Stomach (tissue), 9 donors: ENCODE results near the gene HIP1. TPM values are rescaled to one million over a fixed set of nuclear protein-coding genes. Genes with fewer than 3 reads are reported as not detected.

ENCODE experiments used
- DNase-seq, 2 donors: peaks; one replicate each; pipeline versions ENCODE4 v3.0.0 to v3.0.0-alpha.2; 2013 to 2019
- H3K27ac ChIP-seq, 5 donors: fragments of 200-600 bp in 4 of 5; sonication (generic) in 4 of 5; one replicate each; pipeline ENCODE4 v1.5.1; 2013 to 2019; ENCODE audit warnings: mild to moderate bottlenecking in 1 of 5, moderate library complexity in 1 of 5
- H3K27me3 ChIP-seq, 3 donors: fragments of 200-600 bp; sonication (generic); one replicate each; pipeline ENCODE4 v1.5.1; 2017 to 2019; ENCODE audit warnings: mixed run types in 1 of 3
- H3K36me3 ChIP-seq, 4 donors: fragments of 200-600 bp; sonication (generic); 1 replicate in 3 of 4; 2 replicates in 1 of 4; pipeline ENCODE4 v1.5.1; 2016 to 2019
- H3K4me1 ChIP-seq, 4 donors: fragments of 200-600 bp; sonication (generic); one replicate each; pipeline ENCODE4 v1.5.1; 2016 to 2019
- H3K4me3 ChIP-seq, 4 donors: fragments of 200-600 bp; sonication (generic) in 3 of 4; one replicate each; pipeline ENCODE4 v1.5.1; 2016 to 2019; ENCODE audit warnings: mild to moderate bottlenecking in 1 of 4
- H3K9me3 ChIP-seq, 4 donors: fragments of 200-600 bp; sonication (generic); one replicate each; pipeline ENCODE4 v1.5.1; 2016 to 2019
- CTCF ChIP-seq, 7 experiments: fragments of 450-650 bp in 4 of 7; fragments of 200-600 bp in 3 of 7; sonication (generic) in 3 of 7; IDR thresholded peaks; one replicate each; pipeline ENCODE4 v1.5.1; 2016 to 2019; ENCODE audit warnings: antibody characterized with exemption in 7 of 7, control low read depth in 2 of 7, mild to moderate bottlenecking in 1 of 7
- EP300 ChIP-seq: sonication (generic); formaldehyde crosslinking; IDR thresholded peaks from one replicate; pipeline ENCODE4 v1.6.1; 2017; ENCODE audit warnings: antibody characterized with exemption
- POLR2A ChIP-seq, 4 donors: fragments of 450-650 bp; IDR thresholded peaks; one replicate each; pipeline ENCODE4 v1.6.1; 2016; ENCODE audit warnings: antibody characterized with exemption in 4 of 4, control low read depth in 2 of 4, mild to moderate bottlenecking in 1 of 4, moderate library complexity in 1 of 4
- POLR2AphosphoS5 ChIP-seq, 3 donors: sonication (generic); formaldehyde crosslinking; IDR thresholded peaks; one replicate each; pipeline ENCODE4 v1.6.1; 2016; ENCODE audit warnings: antibody characterized with exemption in 3 of 3
- WGBS, 5 donors: extraction: QIAGEN DNeasy Blood & Tissue Kit in 3 of 5; methylation state at CpG; one replicate each; pipeline versions ENCODE4 v1.1.5 to v1.1.7; 2013 to 2018; 5-methylcytosine and 5-hydroxymethylcytosine counted together
- intact Hi-C: fragments of 100-400 bp; cut with DNase I; formaldehyde crosslinking; loops from one replicate; pipeline ENCODE4 v1.15.1; 2023; ENCODE audit warnings: low total_unique reads
- polyA plus RNA-seq, 3 donors: library from polyadenylated mRNA; stranded (reverse); fragments of 200-250 nt; gene quantifications; one replicate each; pipeline ENCODE4 v1.2.3, GENCODE V29; 2013
- total RNA-seq, 5 donors: library from RNA; depleted of rRNA; stranded (reverse); fragments of >200 nt; gene quantifications; one replicate each; pipeline versions ENCODE4 v1.1.0 to v1.2.3, GENCODE V29; 2014 to 2016
- donor health status: healthy with polysubstance abuse.
- donor health status: Bipolar disorder and iron deficiency.
- donor health status: healthy.

The HIP1 gene
- total and polyA plus RNA-seq, 8 donors = 2.8 to 15.8 (median 6.8) TPM

GRCh38 chr7:75629044-75629443, 109.7 kb downstream of the HIP1 start:
- TF ChIP-seq POLR2A (IDR thresholded peaks at IDR 0.05) = no peak
- TF ChIP-seq CTCF (IDR thresholded peaks at IDR 0.05) = no peak
- TF ChIP-seq EP300 = no peak
- TF ChIP-seq POLR2AphosphoS5 (IDR thresholded peaks at IDR 0.05) = no peak
- Histone ChIP-seq H3K27me3 (no peaks in the 10 kb centered on the region), H3K27ac (no peak overlapping the region), H3K9me3 (peaks cover 0 to 9% (median 3%) of the 10 kb centered on the region in 4 donors), H3K4me3 (no peak overlapping the region), H3K36me3 (no peaks in the 10 kb centered on the region), H3K4me1 (peaks cover 0 to 5% (median 0%) of the 10 kb centered on the region in 4 donors)
- intact Hi-C loops = no loop called here
- DNase-seq = no peak
- 84 to 90% (median 89%) methylated on average over 8 of the region's 8 CpGs for WGBS, 5 donors

- no peaks in the 10 kb centered on the region for H3K27me3 ChIP-seq
- DNase-seq = no peak
- TF ChIP-seq POLR2A (IDR thresholded peaks at IDR 0.05) (no peak), EP300 (no peak), CTCF (IDR thresholded peaks at IDR 0.05) (no peak)
Measured at GRCh38 chr7:75628055-75628454, 110.7 kb downstream of the HIP1 start.

GRCh38 chr7:75626954-75627353, 111.8 kb downstream of the HIP1 start:
- no peaks in the 10 kb centered on the region for H3K27me3 ChIP-seq
- peaks cover 0 to 9% (median 3%) of the 10 kb centered on the region in 4 donors for H3K9me3 ChIP-seq
- TF ChIP-seq CTCF (IDR thresholded peaks at IDR 0.05) (no peak), POLR2A (IDR thresholded peaks at IDR 0.05) (no peak)
- no peak for DNase-seq
- H3K4me3 ChIP-seq = no peak overlapping the region
- WGBS, 5 donors = 90 to 100% (median 98%) methylated on average over 2 of the region's 2 CpGs
- no peaks in the 10 kb centered on the region for H3K36me3 ChIP-seq
- intact Hi-C loops = no loop called here
- H3K27ac ChIP-seq = no peak overlapping the region
- peaks cover 0 to 15% (median 0%) of the 10 kb centered on the region in 4 donors for H3K4me1 ChIP-seq

More at GRCh38 chr7:75628055-75628454, 110.7 kb downstream of the HIP1 start:
- Histone ChIP-seq H3K4me1 (peaks cover 0 to 15% (median 0%) of the 10 kb centered on the region in 4 donors), H3K36me3 (no peaks in the 10 kb centered on the region), H3K9me3 (peaks cover 0 to 9% (median 3%) of the 10 kb centered on the region in 4 donors), H3K27ac (no peak overlapping the region), H3K4me3 (no peak overlapping the region)
- intact Hi-C loops = no loop called here

- DNase-seq = no peak
- no peaks in the 10 kb centered on the region for H3K36me3 ChIP-seq
- H3K27me3 ChIP-seq = no peaks in the 10 kb centered on the region
- no peak overlapping the region for H3K27ac ChIP-seq
- peaks cover 0 to 19% (median 0%) of the 10 kb centered on the region in 4 donors for H3K4me1 ChIP-seq
- intact Hi-C loops = no loop called here
- no peak overlapping the region for H3K4me3 ChIP-seq
- TF ChIP-seq POLR2AphosphoS5 (IDR thresholded peaks at IDR 0.05) (no peak), CTCF (IDR thresholded peaks at IDR 0.05) (no peak), EP300 (no peak), POLR2A (IDR thresholded peaks at IDR 0.05) (no peak)
- peaks cover 0 to 9% (median 3%) of the 10 kb centered on the region in 4 donors for H3K9me3 ChIP-seq
- WGBS, 5 donors = 86 to 100% (median 99%) methylated on average over 5 of the region's 5 CpGs
Measured at GRCh38 chr7:75625868-75626267, 112.9 kb downstream of the HIP1 start.
